AG09319 (cell line): Measurements from ENCODE around the gene DEK.
A peak's percentile ranks its signal among the peaks of the same experiment; 100 is the strongest.
"Not testable (repeated sequence)": the region's sequence is repeated elsewhere in the genome, so short reads cannot be mapped to it uniquely, and the experiment has no call there.

Experiments used
- DNase-seq: peaks from one replicate; pipeline ENCODE4 v3.0.0-alpha.2; 2010; ENCODE audit warnings: low read depth; ENCODE audit errors: extremely low read depth
- CTCF ChIP-seq: IDR thresholded peaks from 2 replicates; pipeline ENCODE4 v1.5.1; 2011; ENCODE audit warnings: low read depth, mild to moderate bottlenecking, inconsistent platforms, low read length, moderate library complexity

DEK gene

GRCh38 chr6:18264219-18264922, at the start of gene DEK:
Gene DEK (minus strand): TSS chr6:18264530. CDS start chr6:18263987, 543 bp downstream.
- TF ChIP-seq CTCF, result peak; percentile 51
- peak; percentile 54 for DNase-seq

- TF ChIP-seq CTCF, result no peak
- no peak for DNase-seq
Observed at GRCh38 chr6:18312368-18312767, 48.0 kb upstream of the DEK start.

- not testable (repeated sequence) for DNase-seq
Observed at GRCh38 chr6:18310010-18310409, 45.7 kb upstream of the DEK start.

GRCh38 chr6:18309046-18309445, 44.7 kb upstream of the DEK start:
- TF ChIP-seq CTCF, result no peak
- DNase-seq, result no peak

- peak; percentile 58 for DNase-seq
- TF ChIP-seq CTCF, result no peak
Observed at GRCh38 chr6:18308070-18308735, 43.9 kb upstream of the DEK start.

- no peak for DNase-seq
- TF ChIP-seq CTCF, result no peak
Observed at GRCh38 chr6:18306977-18307376, 42.6 kb upstream of the DEK start.

- no peak for DNase-seq
Observed at GRCh38 chr6:18302561-18303439, 38.5 kb upstream of the DEK start.

More at GRCh38 chr6:18302561-18303439, 38.5 kb upstream of the DEK start:
- peak; percentile 11 for TF ChIP-seq CTCF
